HepG2 (cell line): Measurements from ENCODE around the gene ASTN2. TPM values are rescaled to one million over a fixed set of nuclear protein-coding genes. Genes with fewer than 3 reads are reported as not detected.

Source experiments
- ATAC-seq: fragments of 200-7000 bp; cut with Tn5 transposase; 3 replicates; pipeline ENCODE4 v1.9.1; 2020; ENCODE audit warnings: mild to moderate bottlenecking, moderate library complexity
- BruUV-seq: library from RNA; stranded (reverse); fragments of 400-500 nt; replicated peaks from 2 replicates; lab custom pipeline; 2021; lab: Mats Ljungman, UMichigan
- CTCF ChIA-PET: fragments of 300-600 bp; formaldehyde crosslinking; extraction: SDS; loops from one replicate; lab custom pipeline; 2021; ENCODE audit warnings: low total read pairs, inconsistent platforms, low intra/inter-chr PET ratio; lab: Yijun Ruan, JAX
- POLR2A ChIA-PET: fragments of 350-600 bp; sonication (Branson Sonifier 250); formaldehyde crosslinking; loops from one replicate; lab custom pipeline; 2020; ENCODE audit warnings: antibody characterized with exemption, inconsistent platforms; lab: Yijun Ruan, JAX
- DNase-seq: peaks from one replicate; pipeline ENCODE4 v3.0.0-alpha.2; 2015; ENCODE audit warnings: low spot score
- FAIRE-seq: peaks from 3 replicates; lab custom pipeline; 2011; peaks lifted over from hg19 to GRCh38; lab: Jason Lieb, UNC
- H2AFZ ChIP-seq: one replicate; pipeline ENCODE4 v1.6.1; 2011; ENCODE audit warnings: low read length, inconsistent platforms
- H3K27ac ChIP-seq: fragments of 300-600 bp; 3 replicates; pipeline ENCODE4 v1.8.0; 2011; ENCODE audit warnings: mixed run types, mild to moderate bottlenecking, mixed read lengths, low read length, inconsistent platforms; ENCODE audit not compliant: insufficient read depth; ENCODE audit errors: extremely low read length
- H3K27me3 ChIP-seq, 2 experiments: fragments of 200-600 bp in 1 of 2; 2 replicates in 1 of 2; 3 replicates in 1 of 2; pipeline versions ENCODE4 v1.6.0 to v1.8.0; 2011; ENCODE audit warnings: low read length in 2 of 2, mild to moderate bottlenecking in 2 of 2, moderate library complexity in 2 of 2, inconsistent platforms in 1 of 2; ENCODE audit not compliant: insufficient read depth in 2 of 2, control insufficient read depth in 1 of 2
- H3K36me3 ChIP-seq, 2 experiments: fragments of 200-600 bp in 1 of 2; replicated peaks in 1 of 2; 2 replicates in 1 of 2; 3 replicates in 1 of 2; pipeline versions ENCODE4 v1.5.1 to v1.8.0; 2011; ENCODE audit warnings: low read length in 2 of 2, inconsistent platforms in 1 of 2; ENCODE audit not compliant: insufficient read depth in 2 of 2, control insufficient read depth in 1 of 2
- H3K4me1 ChIP-seq: 2 replicates; pipeline ENCODE4 v1.5.1; 2012; ENCODE audit warnings: low read length, inconsistent platforms; ENCODE audit not compliant: insufficient read depth
- H3K4me2 ChIP-seq: 2 replicates; pipeline ENCODE4 v1.6.0; 2011; ENCODE audit warnings: low read depth, low read length, inconsistent platforms
- H3K4me3 ChIP-seq, 3 experiments: fragments of 200-600 bp in 1 of 3; sonication (generic), shearing (Covaris generic) in 1 of 3; replicated peaks in 1 of 3; 2 replicates each; pipeline ENCODE4 v1.5.1; 2011 to 2016; ENCODE audit warnings: low read length in 3 of 3, inconsistent platforms in 2 of 3, low read depth in 2 of 3, mild to moderate bottlenecking in 2 of 3, control low read depth in 1 of 3, mixed read lengths in 1 of 3; ENCODE audit not compliant: insufficient read depth in 1 of 3
- H3K79me2 ChIP-seq: one replicate; pipeline ENCODE4 v1.6.1; 2011; ENCODE audit warnings: low read length, inconsistent platforms; ENCODE audit not compliant: insufficient read depth
- H3K9ac ChIP-seq: 2 replicates; pipeline ENCODE4 v1.6.0; 2011; ENCODE audit warnings: mild to moderate bottlenecking, low read depth, low read length, inconsistent platforms; ENCODE audit not compliant: insufficient read depth
- H3K9me3 ChIP-seq: 2 replicates; pipeline ENCODE4 v1.5.1; 2012; ENCODE audit warnings: mild to moderate bottlenecking, low read length
- H4K20me1 ChIP-seq: 2 replicates; pipeline ENCODE4 v1.6.0; 2011; ENCODE audit warnings: inconsistent platforms, mild to moderate bottlenecking, low read length, moderate library complexity; ENCODE audit not compliant: insufficient read depth
- HMGA1 ChIP-seq: sonication (generic); formaldehyde crosslinking; conservative IDR thresholded peaks from 2 replicates; pipeline ENCODE4 v1.4.0; 2020; ENCODE audit warnings: missing genetic modification reagents
- HNRNPH1 ChIP-seq: fragments of 200-400 bp; formaldehyde crosslinking; optimal IDR thresholded peaks from 2 replicates; pipeline ENCODE3; 2017; ENCODE audit warnings: mild to moderate bottlenecking, low read depth, low read length
- ISL2 ChIP-seq: sonication (generic); formaldehyde crosslinking; IDR thresholded peaks from 2 replicates; pipeline ENCODE4 v1.5.0; 2020; ENCODE audit warnings: missing genetic modification reagents
- KAT7 ChIP-seq: IDR thresholded peaks from 2 replicates; pipeline ENCODE4 v1.6.1; 2018; ENCODE audit warnings: borderline replicate concordance, missing compliant biosample characterization
- KLF6 ChIP-seq: IDR thresholded peaks from 2 replicates; pipeline ENCODE4 v1.8.0; 2016; ENCODE audit warnings: missing biosample characterization, missing genetic modification reagents
- MBNL3 ChIP-seq: fragments of 250-450 bp; sonication (Bioruptor Pico); conservative IDR thresholded peaks from 2 replicates; pipeline ENCODE4 v1.8.0; 2022; ENCODE audit warnings: mild to moderate bottlenecking, inconsistent platforms
- MED13 ChIP-seq: sonication (generic); formaldehyde crosslinking; IDR thresholded peaks from 2 replicates; pipeline ENCODE4 v1.5.0; 2020; ENCODE audit warnings: missing genetic modification reagents
- PAWR ChIP-seq: sonication (generic); formaldehyde crosslinking; IDR thresholded peaks from 2 replicates; pipeline ENCODE4 v1.4.0; 2020; ENCODE audit warnings: missing genetic modification reagents, mild to moderate bottlenecking, borderline replicate concordance
- RFXAP ChIP-seq: sonication (generic); formaldehyde crosslinking; IDR thresholded peaks from 2 replicates; pipeline ENCODE4 v1.4.0; 2020; ENCODE audit warnings: missing genetic modification reagents, borderline replicate concordance
- SMAD3 ChIP-seq: sonication (generic); formaldehyde crosslinking; IDR thresholded peaks from 2 replicates; pipeline ENCODE4 v1.4.0; 2020; ENCODE audit warnings: missing genetic modification reagents
- TOPORS ChIP-seq: sonication (generic); formaldehyde crosslinking; IDR thresholded peaks from 2 replicates; pipeline ENCODE4 v1.8.0; 2023; ENCODE audit warnings: mild to moderate bottlenecking, missing genetic modification reagents
- ZNF317 ChIP-seq: sonication (generic); formaldehyde crosslinking; IDR thresholded peaks from 2 replicates; pipeline ENCODE4 v1.5.0; 2020; ENCODE audit warnings: mild to moderate bottlenecking, missing genetic modification reagents
- ZNF558 ChIP-seq: sonication (generic); formaldehyde crosslinking; IDR thresholded peaks from 2 replicates; pipeline ENCODE4 v1.9.0; 2022; ENCODE audit warnings: mild to moderate bottlenecking, missing genetic modification reagents, borderline replicate concordance
- ZNF644 ChIP-seq: IDR thresholded peaks from 2 replicates; pipeline ENCODE4 v1.6.1; 2016; ENCODE audit warnings: low read depth
- ZSCAN22 ChIP-seq: sonication (generic); formaldehyde crosslinking; IDR thresholded peaks from 2 replicates; pipeline ENCODE4 v1.4.0; 2020; ENCODE audit warnings: mild to moderate bottlenecking, missing genetic modification reagents
- WGBS: methylation state at CpG from one replicate; pipeline ENCODE4 v1.1.6; 2017; ENCODE audit warnings: low lambda C conversion rate; 5-methylcytosine and 5-hydroxymethylcytosine counted together
- in situ Hi-C: cut with HindIII; loops from 2 replicates; pipeline ENCODE4 v1.10.0; 2017; ENCODE audit warnings: low pct_unique_long_range_greater_than_20kb; ENCODE audit not compliant: extremely low pct_ligation_motif_present
- intact Hi-C: fragments of 100-400 bp; cut with micrococcal nuclease; formaldehyde crosslinking; loops from one replicate; pipeline ENCODE4 v1.10.0; 2022; ENCODE audit not compliant: unreplicated experiment
- polyA plus RNA-seq, 8 experiments: library from polyadenylated mRNA; depleted of rRNA in 3 of 8; stranded (reverse) in 7 of 8; unstranded in 1 of 8; fragments of >200 nt; fragmentation: Illumina TruSeq in 4 of 8; extraction: Trizol in 4 of 8; gene quantifications; 2 replicates each; pipeline versions ENCODE4 v1.2.1 to v1.2.3, GENCODE V29; 2011 to 2016; ENCODE audit warnings: low read depth in 4 of 8, missing spikeins in 1 of 8, mixed read lengths in 1 of 8; ENCODE audit not compliant: insufficient read depth in 1 of 8
- total RNA-seq, 5 experiments: library from RNA; depleted of rRNA; stranded (reverse); fragments of >200 nt; fragmentation: Illumina TruSeq; extraction: Trizol; gene quantifications; 2 replicates each; pipeline ENCODE4 v1.2.3, GENCODE V29; 2016; ENCODE audit warnings: low read depth in 1 of 5

The ASTN2 gene
- total and polyA plus RNA-seq, 2 of the 13 experiments (the other 11 are each of a cell fraction or from before 2014, with no cell fraction given), result 5.2 to 13.5 TPM

DNA sequence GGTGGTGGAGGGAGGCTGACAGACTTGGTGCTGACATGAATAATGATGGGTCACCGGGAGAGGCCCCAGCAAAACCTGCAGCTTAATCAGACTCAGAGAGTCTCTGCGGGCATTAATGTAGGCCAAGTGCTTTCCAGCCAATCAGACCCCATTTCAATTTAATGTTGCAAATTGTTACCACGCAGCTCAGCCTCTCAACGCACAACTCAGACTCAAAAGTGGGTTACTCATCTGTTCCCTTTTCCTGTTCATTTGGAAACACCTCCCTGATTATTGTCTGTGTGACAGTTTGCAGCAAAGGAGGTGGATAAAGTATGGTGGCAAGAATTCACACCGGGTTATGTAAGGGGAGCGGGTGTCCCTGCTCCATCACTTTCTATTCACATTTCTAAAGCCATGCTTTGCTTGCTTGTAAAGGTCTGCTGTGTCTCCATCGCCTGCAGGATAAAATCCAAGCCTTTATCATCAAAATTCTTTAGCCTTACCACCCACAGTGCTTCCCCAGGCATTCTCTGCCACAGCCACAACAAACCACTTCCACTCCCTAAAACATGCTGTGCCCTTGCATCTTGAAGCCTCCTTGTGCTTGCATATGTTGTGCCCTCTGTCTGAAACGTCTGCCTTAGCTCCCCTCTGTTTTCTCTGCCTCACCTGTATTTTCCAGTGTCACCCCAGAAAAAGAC, 156.5 kb downstream of the ASTN2 start:
- Histone ChIP-seq H2AFZ (no peak overlapping the region), H4K20me1 (no peaks in the 10 kb centered on the region), H3K4me2 (no peak overlapping the region), H3K79me2 (no peaks in the 10 kb centered on the region), H3K9me3 (no peaks in the 10 kb centered on the region), H3K4me1 (no peaks in the 10 kb centered on the region), H3K36me3 (no peaks in the 10 kb centered on the region), H3K4me3 (no peak overlapping the region), H3K9ac (no peak overlapping the region), H3K27ac (no peak overlapping the region), H3K27me3 (no peaks in the 10 kb centered on the region)
- no peak for ATAC-seq
- WGBS, result 3% methylated on average over 8 of the region's 8 CpGs
- FAIRE-seq, result no peak
- in situ Hi-C loops, result no loop called here
- ChIA-PET POLR2A (no interaction called here), CTCF (no interaction called here)
- no TSS peak for BruUV-seq
- TF ChIP-seq ZNF317 (CRISPR knock-in tag) (no peak), ZNF558 (CRISPR knock-in tag) (no peak), PAWR (CRISPR knock-in tag) (no peak), HMGA1 (no peak), ISL2 (CRISPR knock-in tag) (no peak), ZNF644 (CRISPR knock-in tag) (no peak), TOPORS (CRISPR knock-in tag) (no peak), RFXAP (no peak), ZSCAN22 (CRISPR knock-in tag) (no peak), SMAD3 (CRISPR knock-in tag) (no peak), KLF6 (CRISPR knock-in tag) (no peak), HNRNPH1 (no peak), MBNL3 (CRISPR knock-in tag) (no peak), KAT7 (no peak), MED13 (CRISPR knock-in tag) (no peak)
- intact Hi-C loops, result no loop called here
- no peak for DNase-seq
